HG02798 (cell line): ENCODE results near the gene LPP.

Experiments
- ATAC-seq: cut with Tn5 transposase; IDR thresholded peaks from one replicate; pipeline ENCODE4 v1.9.1; 2021; ENCODE audit warnings: mild to moderate bottlenecking; ENCODE audit not compliant: unreplicated experiment, poor library complexity

Gene LPP

GRCh38 chr3:188520466-188520865, 366.5 kb downstream of the LPP start:
- no peak for ATAC-seq

GRCh38 chr3:188522115-188522514, 368.2 kb downstream of the LPP start:
- no peak for ATAC-seq

GRCh38 chr3:188523291-188523690, 369.3 kb downstream of the LPP start:
- no peak for ATAC-seq

GRCh38 chr3:188524052-188524451, 370.1 kb downstream of the LPP start:
- no peak for ATAC-seq

- ATAC-seq, result no peak
These were observed 372.1 kb downstream of the LPP start for GRCh38 chr3:188526057-188526456.

GRCh38 chr3:188527389-188527788, 373.4 kb downstream of the LPP start:
- no peak for ATAC-seq

GRCh38 chr3:188528396-188528795, 374.4 kb downstream of the LPP start:
- ATAC-seq, result no peak

- no peak for ATAC-seq
These were observed 375.3 kb downstream of the LPP start for GRCh38 chr3:188529228-188529627.

- no peak for ATAC-seq
These were observed 376.3 kb downstream of the LPP start for GRCh38 chr3:188530226-188530625.

- no peak for ATAC-seq
These were observed 377.3 kb downstream of the LPP start for GRCh38 chr3:188531210-188531609.

GRCh38 chr3:188533172-188533571, 379.2 kb downstream of the LPP start:
- no peak for ATAC-seq

GRCh38 chr3:188533612-188534357, 379.8 kb downstream of the LPP start:
- no peak for ATAC-seq

GRCh38 chr3:188534633-188535032, 380.7 kb downstream of the LPP start:
- ATAC-seq, result no peak

- ATAC-seq, result no peak
These were observed 383.6 kb downstream of the LPP start for GRCh38 chr3:188537606-188538005.

GRCh38 chr3:188539037-188539436, 385.1 kb downstream of the LPP start:
- ATAC-seq, result no peak

GRCh38 chr3:188539631-188540194, 385.8 kb downstream of the LPP start:
- ATAC-seq, result no peak

- no peak for ATAC-seq
These were observed 388.2 kb downstream of the LPP start for GRCh38 chr3:188542196-188542595.

- ATAC-seq, result no peak
These were observed 390.1 kb downstream of the LPP start for GRCh38 chr3:188544012-188544411.

- no peak for ATAC-seq
These were observed 393.1 kb downstream of the LPP start for GRCh38 chr3:188546835-188547670.

GRCh38 chr3:188553569-188553968, 399.6 kb downstream of the LPP start:
- no peak for ATAC-seq

GRCh38 chr3:188554404-188554803, 400.4 kb downstream of the LPP start:
- no peak for ATAC-seq
